ENCODE results near the gene PNPLA2.

PNPLA2 gene

DNA sequence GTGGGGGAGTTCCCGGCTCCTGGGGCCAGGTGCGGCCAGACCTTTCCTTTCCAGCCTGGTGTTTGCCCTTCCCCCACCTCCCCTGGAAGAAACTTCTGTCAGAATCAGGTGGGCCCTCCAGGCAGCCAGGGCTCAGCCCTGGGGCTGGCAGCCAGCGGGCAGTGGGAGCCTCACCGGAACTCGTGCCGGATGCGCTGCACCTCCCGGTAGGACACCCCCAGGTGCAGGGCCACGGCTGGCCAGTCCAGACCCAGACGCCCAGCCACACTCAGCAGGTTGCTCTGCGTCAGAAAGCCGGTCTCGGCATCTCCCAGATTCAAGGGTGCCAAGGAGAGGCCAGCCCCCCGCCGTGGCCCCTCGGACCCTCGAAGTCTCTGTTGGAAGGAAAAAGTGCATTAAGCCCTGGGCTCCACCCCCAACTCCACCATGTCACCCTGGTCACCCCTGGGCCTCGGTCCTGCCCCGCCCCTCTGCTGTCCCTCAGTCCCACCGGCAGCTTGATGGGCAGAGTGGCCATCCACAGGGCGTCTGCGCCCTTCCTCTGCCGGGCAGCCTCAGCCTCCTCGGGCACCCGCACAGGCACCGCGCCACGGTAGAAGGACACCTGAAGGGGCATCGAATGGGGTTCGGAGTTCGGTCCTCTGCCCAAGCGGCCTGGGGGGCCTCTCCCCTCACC lies 18.9 kb upstream of the PNPLA2 start:
- DNase-seq, result no peak

DNA sequence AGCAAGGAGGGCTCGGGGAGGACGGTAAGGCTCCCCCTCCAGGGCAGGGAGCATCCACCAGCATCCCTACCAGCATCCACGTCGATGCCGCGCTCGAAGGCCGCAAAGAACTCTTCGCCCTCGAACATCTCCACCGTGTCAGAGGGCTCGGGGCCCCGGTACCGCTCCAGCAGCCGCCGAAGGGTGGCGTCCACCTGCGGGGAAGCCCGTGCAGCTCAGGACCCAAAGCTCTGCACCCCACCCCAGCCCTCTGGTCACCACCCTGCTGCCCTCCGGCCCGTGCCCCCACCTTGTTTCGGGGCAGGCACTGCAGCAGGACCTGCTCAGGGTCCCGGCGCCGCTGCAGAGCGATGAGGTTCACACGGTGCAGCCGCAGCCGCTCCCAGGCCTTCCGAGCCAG lies 18.2 kb upstream of the PNPLA2 start:
- DNase-seq, result no peak

DNA sequence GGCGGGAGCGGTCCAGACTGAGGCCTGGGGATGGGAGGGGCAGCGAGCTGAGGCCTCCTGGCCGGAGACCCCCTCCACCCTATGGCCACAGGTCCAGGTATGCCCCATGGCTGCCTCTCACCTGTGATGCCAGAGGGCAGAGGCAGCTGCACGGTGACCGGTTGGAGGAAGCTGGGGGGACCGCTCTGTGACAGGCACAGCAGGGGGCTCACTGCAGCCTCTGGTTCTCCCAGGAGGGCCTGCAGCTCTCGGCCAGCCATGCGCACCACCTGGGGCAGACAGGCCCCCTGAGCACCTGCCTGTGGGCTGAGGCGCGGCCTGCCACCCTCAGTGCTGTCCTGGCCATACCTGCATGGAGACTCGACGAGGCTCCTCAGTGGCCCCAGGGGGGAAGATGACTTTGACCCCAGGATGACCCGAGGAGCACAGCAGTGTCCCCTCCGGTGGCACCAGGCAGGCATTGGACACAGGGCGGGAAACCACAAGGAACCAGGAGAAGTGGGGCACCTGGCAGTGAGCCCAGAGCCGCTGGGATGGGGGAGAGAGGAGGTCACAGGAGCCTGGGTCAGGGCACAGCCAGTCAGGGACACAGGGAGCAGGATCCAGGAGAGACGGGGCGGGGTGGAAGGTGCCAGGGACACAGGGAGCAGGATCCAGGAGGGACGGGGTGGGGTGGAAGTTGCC lies 17.5 kb upstream of the PNPLA2 start:
- DNase-seq, result no peak

DNA sequence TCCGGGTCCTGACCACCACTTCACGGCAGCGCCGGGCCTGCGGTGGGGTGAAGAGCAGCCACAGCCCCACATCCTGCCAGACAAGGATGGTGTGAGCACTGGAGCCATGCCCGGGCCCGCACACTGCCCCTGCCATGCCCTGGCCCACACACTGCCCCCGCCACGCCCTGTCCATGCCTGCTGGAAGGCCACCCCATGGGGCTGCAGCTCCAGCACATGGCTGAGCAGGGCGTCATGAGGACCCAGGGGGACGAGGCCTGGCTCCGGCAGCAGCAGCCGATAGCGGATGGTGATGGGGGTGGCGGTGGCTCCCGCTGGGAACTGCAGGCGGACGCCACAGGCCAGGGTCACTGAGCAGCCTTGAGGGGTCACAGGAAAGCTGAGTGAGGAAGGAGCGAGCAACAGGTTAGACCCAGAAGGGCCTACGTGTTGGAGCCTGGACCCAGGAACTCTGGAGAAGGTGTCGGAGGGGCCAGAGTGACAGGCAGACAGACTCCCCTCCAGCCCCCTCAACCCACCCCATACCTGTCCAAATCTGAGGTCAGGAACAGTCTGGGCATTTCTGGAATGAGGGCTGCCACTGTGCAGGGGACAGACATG lies 16.6 kb upstream of the PNPLA2 start:
- no peak for DNase-seq

DNA sequence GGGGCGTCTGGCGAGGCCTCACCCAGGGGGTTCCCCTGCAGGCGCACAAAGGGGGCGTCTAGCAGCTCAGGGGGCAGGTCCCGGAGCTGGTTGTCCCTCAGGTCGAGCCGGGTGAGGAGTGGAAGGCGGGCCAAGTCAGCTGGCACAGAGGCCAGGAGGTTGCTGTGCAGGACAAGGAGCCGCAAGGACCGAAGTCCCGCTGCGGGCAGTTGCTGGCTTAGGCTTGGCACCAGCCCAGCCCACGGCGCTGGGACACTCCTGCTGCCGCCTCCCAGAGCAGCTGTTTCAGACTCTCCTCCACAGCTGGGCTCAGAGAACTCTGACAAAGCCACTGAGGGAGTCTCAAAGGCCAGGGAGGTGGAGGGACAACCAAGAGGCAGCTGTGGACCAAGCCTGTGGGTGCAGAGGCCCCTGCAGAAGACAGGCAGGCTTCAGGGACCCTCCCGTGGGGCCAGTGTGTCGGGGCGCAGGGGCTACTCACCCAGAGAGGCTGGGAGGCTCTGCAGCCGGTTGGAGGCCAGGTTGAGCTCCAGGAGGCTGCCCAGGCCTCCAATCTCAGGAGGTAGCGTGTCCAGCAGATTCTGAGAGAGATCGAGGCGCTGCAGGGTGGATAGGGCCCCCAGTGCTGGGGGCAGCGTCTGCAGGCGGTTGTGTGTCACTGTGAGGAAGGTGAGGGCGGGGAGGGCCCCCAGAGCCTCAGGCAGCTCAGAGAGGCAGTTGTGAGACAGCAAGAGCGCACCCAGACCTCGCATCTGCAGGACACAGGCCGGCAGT lies 15.8 kb upstream of the PNPLA2 start:
- DNase-seq, result no peak

DNA sequence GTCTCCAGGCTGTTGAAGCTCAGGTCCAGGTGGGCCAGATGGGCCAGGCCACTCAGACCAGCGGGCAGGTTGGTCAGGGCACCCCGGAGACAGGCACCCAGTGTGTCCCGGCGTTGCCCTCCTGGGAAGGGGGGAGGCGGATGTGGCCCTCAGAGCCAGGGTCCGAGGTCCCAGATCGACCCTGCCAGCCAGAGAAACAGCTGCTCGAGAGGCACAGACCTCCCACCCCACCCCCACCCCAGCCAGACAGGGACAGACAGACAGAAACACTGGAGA lies 15.3 kb upstream of the PNPLA2 start:
- DNase-seq, result no peak

DNA sequence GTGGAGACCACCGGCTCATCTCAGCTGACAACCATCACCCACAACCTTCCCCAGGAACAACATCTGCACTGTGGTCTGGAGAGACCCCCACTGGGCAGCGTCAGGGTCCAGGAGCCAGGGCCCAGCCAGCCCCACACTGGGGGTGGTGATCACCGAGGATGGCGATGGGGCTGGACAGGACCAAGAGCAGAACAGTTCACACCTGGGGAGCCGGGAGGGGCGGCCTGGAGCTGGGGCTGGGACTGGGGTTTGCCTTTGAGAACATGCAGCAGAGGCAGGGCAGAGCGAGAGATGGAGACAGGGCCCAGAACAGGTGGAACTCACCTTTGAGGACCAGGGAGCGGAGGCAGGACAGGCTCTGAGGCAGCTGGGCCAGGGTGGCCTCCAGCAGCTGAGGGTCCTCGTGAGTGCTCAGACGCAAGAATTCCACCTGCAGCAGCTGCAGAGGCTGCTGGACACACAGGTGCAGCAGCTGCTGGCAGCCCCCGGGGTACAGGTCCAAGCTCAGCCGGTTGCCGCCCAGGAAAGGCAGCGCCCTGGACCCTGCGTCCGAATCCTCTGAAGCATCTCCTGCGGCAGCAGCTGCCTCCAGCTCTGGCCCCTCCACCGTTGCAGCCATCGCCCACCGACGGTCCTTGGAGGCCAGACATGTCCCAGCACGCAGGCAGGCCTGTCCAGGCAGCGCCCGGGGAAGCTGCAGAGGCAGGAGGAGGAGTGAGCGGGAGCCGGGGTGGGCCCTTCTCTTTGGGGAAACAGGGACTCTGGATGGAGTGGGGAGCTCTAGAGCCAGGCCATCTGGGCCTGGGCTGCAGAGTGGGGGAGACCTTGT lies 14.7 kb upstream of the PNPLA2 start:
- no peak for DNase-seq

DNA sequence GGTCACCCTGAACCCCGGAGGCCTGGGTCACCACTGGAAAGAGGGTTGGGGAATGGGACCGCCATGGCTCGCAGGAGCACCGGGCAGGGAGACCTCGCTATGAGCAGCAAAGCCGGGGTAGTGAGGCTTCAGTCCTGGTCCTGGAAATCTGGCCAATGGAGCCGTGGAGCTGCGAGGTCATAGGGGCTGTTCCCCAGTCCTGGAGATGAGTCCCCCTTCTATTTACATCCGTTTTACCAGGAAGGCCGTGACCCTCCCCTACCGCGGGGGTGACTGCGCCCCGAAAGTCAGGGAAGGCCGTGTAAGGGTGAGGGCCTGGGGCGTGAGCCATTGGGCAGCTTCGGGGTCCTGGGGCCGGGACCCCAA lies 14.1 kb upstream of the PNPLA2 start:
- no peak for DNase-seq

DNA sequence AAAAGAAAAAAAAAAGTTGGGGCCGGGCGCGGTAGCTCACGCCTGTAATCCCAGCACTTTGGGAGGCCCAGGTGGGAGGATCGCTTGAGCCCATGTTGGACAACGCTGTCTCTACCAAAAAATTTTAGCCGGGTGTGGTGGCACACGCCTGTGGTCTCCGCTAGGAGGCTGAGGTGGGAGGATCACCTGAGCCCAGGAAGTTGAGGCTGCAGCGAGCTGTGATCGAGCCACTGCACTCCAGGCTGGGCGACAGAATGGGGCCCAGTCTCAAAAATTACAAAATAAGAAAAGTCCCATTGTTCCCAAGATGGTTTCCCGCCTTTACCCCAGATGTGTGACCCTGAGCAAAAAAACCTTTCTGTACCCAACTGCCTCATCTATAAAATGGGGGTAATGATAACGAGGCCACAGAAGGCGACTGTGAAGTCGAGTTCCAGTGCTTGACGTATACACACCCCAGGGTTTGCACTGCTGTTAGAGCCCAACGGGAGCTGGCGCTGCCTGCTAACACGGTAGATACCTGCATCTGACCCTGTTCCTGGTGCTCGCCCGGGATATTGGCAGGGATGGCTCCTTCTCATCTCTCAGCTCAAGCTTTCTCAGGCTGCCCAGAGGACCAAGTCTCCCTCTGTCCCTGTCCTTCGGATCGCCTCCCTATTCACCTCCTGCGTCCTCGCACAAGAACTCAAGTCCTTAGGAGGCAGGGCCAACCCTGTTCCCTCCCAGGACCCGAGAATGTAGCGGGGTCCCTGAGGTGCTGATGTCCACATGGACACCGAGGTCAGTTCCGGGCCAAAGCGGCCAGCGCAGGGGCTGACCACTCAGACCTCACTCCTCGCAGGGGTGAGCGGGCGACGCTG lies 10.1 kb upstream of the PNPLA2 start:
- no peak for DNase-seq

DNA sequence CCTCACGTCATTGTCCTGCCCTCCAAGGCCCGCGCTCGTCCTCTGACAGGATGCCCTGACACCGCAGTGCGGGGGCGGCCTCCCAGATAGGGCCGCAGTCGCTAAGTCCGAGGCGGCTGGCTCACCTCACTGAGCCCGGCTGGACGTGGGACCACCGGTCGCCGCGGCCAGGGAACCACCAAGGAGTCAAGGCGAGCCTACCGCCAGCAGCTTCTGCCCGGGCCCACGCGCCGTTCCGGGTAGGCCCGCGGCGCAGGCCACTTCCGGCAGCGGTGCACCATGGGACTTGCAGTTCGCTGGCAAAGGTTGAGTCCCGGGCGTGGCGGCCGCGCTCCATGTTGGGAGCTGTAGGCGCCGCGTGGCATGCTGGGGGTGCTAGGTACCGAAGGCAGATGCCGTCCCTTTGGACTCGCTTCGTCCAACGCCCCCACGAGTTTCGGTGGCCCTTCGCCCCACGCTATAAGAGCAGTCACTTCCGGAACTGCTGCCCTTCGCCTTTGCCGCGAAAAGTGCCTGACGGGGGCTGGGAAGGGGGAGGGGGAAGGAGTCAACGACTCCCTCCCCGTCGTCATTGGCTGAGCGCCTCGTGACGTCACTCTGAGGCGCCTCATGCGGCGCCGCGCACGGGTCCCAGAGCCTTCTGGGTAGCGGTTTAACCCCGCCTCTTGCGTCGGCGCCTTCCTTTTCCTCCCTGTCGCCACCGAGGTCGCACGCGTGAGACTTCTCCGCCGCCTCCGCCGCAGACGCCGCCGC lies 9.3 kb upstream of the PNPLA2 start, which contains the start of gene RPLP2:
TSS of gene RPLP2 (plus strand) at position 681 of the 753 bp plus-strand sequence. CDS start 268 bp downstream, outside the sequence.
- DNase-seq, result peak; percentile 89

DNA sequence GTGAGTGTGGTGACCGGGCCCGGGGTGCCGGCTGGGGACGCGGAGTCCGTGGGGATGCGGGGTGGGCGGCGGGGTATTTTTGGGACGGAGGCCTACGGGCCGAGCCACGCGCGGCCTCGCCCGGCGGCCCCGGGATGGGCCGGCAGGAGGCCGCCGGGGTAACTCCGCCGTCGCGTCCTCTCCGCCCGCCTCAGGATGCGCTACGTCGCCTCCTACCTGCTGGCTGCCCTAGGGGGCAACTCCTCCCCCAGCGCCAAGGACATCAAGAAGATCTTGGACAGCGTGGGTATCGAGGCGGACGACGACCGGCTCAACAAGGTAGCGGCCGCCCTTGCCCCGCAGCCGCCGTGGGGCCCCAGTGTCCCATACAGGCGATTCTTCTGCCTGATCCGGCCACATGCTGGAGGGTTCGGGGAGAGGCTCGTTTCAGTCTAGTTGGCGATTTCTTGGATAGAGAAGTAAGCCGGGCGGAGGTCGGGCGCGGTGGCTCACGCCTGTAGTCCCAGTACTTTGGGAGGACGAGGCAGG lies 8.6 kb upstream of the PNPLA2 start:
- DNase-seq, result no peak

DNA sequence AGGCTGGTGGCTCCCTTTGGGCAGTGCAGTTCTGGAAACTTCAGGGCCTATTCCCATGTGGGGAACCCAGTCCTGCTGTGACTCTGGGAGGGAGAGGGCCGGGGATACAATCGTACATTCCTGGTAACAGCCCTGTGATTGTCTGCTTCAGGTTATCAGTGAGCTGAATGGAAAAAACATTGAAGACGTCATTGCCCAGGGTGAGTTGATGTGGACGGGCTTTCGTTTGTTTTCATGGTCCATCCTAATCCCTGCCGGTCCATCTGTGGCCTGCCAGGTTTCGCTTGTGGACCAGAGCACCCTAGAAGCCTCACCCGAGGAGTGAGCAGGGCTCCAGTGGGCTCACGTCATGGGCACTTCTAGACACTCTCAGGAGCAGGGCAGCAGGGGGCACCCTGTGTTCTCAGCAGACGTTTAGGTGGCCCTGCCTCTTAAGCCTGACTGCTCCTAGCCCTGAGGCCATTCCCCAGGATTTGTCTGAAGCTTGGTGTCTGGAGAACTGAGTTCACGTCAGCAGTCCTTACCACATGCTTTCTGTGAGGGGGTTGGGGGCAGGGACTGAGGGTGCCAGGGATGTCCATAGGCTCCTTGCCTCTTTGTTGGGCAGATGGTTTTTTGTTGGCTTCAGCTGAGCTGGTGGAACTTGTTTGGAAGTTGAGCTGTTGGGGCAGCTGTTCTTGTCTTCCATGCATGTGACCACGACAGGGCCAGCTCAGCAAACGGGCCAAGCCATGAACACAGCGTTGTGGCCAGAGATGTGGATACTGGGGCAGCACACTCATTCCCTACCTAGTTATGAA lies 7.1 kb upstream of the PNPLA2 start:
- no peak for DNase-seq

DNA sequence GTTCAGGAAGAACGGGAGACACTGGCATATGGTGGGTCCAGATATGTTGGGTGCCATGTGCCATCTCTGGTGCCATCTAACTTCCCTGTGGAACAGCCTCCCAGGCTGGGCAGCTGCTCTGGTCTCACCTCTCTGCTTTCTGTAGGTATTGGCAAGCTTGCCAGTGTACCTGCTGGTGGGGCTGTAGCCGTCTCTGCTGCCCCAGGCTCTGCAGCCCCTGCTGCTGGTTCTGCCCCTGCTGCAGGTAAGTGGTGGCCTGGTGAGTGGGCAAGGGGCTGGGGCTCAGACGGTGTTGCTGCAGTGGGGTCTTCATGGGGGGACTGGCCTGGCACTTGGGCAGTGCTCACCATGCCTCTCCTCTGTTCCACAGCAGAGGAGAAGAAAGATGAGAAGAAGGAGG lies 6.3 kb upstream of the PNPLA2 start:
- DNase-seq, result no peak

DNA sequence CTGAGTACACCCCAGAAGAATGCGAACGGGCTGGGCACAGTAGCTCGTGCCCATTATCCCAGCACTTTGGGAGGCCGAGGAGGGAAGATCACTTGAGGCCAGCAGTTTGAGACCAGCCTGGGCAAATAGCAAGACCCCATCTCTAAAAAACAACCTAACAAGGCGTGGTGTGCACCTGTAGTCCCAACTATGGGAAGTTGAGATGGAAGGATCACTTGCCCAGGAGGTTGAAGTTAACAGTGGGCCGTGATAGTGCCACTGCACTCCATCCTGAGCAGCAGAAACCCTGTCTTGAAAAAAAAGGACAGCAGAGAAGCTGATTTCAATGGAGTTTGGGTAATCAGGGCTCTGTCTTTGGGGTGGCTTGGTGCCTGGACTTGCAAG lies 5.7 kb upstream of the PNPLA2 start:
- DNase-seq, result no peak

DNA sequence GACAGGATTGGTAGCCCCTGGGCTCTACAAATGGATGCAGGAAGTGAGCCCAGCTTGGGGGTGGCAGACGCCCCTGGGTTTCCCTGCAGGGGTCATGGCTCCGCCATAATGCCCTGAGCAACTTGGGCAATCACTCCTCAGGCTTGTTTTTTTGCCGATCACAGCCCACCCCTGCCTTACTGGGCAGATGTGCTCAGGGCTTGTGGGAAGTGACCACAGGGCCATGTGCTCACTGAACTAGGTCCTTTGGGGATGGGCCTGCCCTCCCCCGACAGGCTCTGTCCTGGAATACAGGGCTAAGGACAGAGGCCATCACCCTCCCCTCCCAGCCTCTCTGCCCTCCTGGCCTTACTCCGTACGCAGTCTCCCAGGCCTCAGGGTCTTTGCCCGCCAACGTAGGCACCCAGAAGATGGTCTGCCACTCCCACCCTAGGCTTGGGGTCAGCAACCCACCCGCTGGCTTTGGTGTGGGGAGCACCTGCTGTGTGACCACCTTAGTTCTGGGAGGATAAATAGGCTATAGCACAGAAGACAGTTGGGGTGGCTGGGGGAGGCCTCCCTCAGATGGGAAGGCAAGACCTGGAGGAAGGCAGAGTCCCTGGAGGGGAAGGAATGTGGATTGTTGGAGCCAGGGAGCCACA lies 5.1 kb upstream of the PNPLA2 start:
- DNase-seq, result no peak

DNA sequence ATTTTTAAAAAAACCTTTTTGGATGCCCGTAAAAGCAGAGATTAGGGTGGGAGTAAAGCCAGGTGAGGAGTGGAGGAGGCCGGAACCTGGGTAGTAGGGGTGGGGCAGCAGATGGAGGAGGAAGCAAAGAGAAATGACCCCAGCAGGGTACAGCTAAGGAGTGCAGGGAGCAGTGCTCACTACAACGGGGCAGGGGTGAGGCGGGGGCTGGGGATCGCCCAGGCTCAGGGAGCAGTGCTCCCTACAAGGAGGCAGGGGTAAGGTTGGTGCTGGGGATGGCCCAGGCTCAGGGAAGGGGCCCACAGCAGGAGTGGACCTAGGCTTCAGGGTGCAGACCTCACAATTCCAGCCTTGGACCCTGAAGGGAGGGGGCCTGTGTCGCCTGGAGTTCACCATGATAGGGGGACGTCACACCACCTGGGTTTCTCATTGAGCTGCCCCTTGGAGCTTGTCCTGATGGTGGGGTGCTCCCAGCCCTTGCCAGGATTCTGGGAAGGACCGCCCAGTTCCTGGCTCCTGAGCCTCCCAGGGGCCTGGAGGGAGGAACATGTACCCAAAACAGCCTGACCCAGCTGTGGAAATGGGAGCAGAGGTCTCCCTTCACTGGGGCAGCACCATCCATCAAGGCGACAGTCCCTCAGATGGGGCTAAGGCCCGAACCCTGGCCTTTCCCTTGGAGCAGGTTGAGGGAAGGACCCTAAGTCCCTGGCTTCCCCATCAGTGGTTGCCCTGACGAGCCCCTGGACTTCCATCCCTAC lies 2.9 kb upstream of the PNPLA2 start:
- DNase-seq, result no peak

DNA sequence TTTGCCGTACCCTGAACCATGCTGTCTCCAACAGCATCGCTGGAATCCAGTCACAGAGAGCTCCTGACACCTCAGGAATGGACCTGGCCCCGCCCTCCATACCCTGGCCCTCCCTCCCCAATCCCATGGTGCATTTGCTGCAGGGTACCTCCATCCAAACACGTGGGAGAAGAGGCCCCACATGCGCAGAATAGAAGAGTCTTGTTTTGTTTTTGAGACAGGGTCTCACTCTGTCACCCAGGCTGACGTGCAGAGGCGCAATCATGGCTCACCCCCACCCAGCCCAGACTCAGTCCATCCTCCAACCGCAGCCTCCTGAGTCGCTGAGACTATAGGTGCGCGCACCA lies 2.3 kb upstream of the PNPLA2 start:
- no peak for DNase-seq

DNA sequence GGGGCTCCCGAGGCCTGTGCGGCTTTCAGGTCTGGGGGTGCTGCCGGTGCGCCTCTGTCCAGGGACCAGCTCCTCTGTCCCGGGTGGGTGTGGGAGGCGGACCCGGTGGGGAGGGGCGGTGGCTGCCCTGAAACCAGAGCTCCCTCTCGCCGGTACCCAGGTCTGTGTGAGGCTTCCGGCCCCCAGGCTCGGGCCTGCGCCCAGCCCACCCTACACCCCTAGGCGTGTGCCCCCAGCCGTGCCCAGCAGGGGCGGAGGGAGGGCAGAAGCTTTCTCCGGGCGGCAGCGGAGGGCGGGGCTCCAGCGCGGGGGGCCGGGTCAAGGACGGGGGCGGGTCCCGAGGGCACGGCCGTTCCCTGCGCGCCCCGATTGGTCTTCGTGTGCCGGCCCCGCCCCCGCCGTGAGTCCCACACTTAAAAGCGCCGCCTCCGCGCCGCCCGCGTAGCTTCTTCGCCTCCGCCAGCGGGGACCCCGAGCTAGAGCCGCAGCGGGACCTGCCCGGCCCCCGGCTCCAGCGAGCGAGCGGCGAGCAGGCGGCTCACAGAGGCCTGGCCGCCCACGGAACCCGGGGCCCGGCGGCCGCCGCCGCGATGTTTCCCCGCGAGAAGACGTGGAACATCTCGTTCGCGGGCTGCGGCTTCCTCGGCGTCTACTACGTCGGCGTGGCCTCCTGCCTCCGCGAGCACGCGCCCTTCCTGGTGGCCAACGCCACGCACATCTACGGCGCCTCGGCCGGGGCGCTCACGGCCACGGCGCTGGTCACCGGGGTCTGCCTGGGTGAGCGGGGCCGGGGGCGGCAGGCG lies 616 bp downstream of the PNPLA2 start:
- DNase-seq, result peak; percentile 50

Data from NCI-H187 treated with DMSO at 0.1 percent for 48 hours (cell line).